Peyer's patch (tissue), 4 donors: ENCODE measurements around the gene DLX3.

Experiments used
- POLR2A ChIP-seq, 2 donors: fragments of 450-650 bp; IDR thresholded peaks; one replicate each; pipeline ENCODE4 v1.5.1; 2017; ENCODE audit warnings: antibody characterized with exemption in 2 of 2, mild to moderate bottlenecking in 2 of 2, moderate library complexity in 2 of 2
- TF ChIP-seq, protein P1 (sequence below), 6 experiments: fragments of 450-650 bp in 4 of 6; fragments of 200-600 bp in 2 of 6; sonication (generic) in 1 of 6; IDR thresholded peaks; one replicate each; pipeline ENCODE4 v1.5.1; 2017 to 2019; ENCODE audit warnings: antibody characterized with exemption in 6 of 6, mild to moderate bottlenecking in 3 of 6, moderate library complexity in 1 of 6

- TF ChIP-seq, protein P1, sequence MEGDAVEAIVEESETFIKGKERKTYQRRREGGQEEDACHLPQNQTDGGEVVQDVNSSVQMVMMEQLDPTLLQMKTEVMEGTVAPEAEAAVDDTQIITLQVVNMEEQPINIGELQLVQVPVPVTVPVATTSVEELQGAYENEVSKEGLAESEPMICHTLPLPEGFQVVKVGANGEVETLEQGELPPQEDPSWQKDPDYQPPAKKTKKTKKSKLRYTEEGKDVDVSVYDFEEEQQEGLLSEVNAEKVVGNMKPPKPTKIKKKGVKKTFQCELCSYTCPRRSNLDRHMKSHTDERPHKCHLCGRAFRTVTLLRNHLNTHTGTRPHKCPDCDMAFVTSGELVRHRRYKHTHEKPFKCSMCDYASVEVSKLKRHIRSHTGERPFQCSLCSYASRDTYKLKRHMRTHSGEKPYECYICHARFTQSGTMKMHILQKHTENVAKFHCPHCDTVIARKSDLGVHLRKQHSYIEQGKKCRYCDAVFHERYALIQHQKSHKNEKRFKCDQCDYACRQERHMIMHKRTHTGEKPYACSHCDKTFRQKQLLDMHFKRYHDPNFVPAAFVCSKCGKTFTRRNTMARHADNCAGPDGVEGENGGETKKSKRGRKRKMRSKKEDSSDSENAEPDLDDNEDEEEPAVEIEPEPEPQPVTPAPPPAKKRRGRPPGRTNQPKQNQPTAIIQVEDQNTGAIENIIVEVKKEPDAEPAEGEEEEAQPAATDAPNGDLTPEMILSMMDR (IDR thresholded peaks at IDR 0.05), result no peak
- TF ChIP-seq POLR2A (IDR thresholded peaks at IDR 0.05), result no peak
Measured at GRCh38 chr17:49963626-49964302, 31.3 kb downstream of the DLX3 start.
